HepG2 (cell line): ENCODE results near the gene TMEM129. TPM values are rescaled to one million over a fixed set of nuclear protein-coding genes. Genes with fewer than 3 reads are reported as not detected.

Source experiments
- ASH2L ChIP-seq: fragments of 300-600, 200-600 bp; sonication (generic); IDR thresholded peaks from 2 replicates; pipeline ENCODE4 v1.7.0; 2017; ENCODE audit warnings: low read depth, mild to moderate bottlenecking, moderate library complexity, mixed read lengths, low read length; ENCODE audit not compliant: insufficient read length
- ATRX ChIP-seq: sonication (generic); formaldehyde crosslinking; IDR thresholded peaks from 2 replicates; pipeline ENCODE4 v1.4.0; 2020; ENCODE audit warnings: missing genetic modification reagents, borderline replicate concordance
- CCDC6 ChIP-seq: sonication (generic); formaldehyde crosslinking; IDR thresholded peaks from 2 replicates; pipeline ENCODE4 v1.8.1; 2022; ENCODE audit warnings: mild to moderate bottlenecking, missing genetic modification reagents, moderate library complexity
- HMGXB4 ChIP-seq, 2 experiments: sonication (generic) in 1 of 2; formaldehyde crosslinking in 1 of 2; IDR thresholded peaks; 2 replicates each; pipeline versions ENCODE4 v1.4.0 to v1.6.1; 2018 to 2020; ENCODE audit warnings: missing genetic modification reagents in 2 of 2, borderline replicate concordance in 1 of 2, low read depth in 1 of 2, mild to moderate bottlenecking in 1 of 2, missing biosample characterization in 1 of 2
- MXD1 ChIP-seq: sonication (generic); formaldehyde crosslinking; IDR thresholded peaks from 2 replicates; pipeline ENCODE4 v1.4.0; 2020; ENCODE audit warnings: mild to moderate bottlenecking, missing genetic modification reagents
- MZF1 ChIP-seq: sonication (generic); formaldehyde crosslinking; IDR thresholded peaks from 2 replicates; pipeline ENCODE4 v1.8.1; 2023; ENCODE audit warnings: mild to moderate bottlenecking, missing genetic modification reagents, borderline replicate concordance
- NFKBIZ ChIP-seq: IDR thresholded peaks from 2 replicates; pipeline ENCODE4 v1.6.1; 2018; ENCODE audit warnings: missing genetic modification reagents, missing compliant biosample characterization
- SALL1 ChIP-seq: sonication (generic); formaldehyde crosslinking; IDR thresholded peaks from 2 replicates; pipeline ENCODE4 v1.8.0; 2022; ENCODE audit warnings: mild to moderate bottlenecking, missing genetic modification reagents
- SOX13 ChIP-seq, 3 experiments: fragments of 450-650 bp in 1 of 3; sonication (generic) in 1 of 3; formaldehyde crosslinking in 1 of 3; IDR thresholded peaks in 2 of 3; conservative IDR thresholded peaks in 1 of 3; 2 replicates each; pipeline versions ENCODE4 v1.5.0 to v1.6.1; 2016 to 2020; ENCODE audit warnings: antibody characterized with exemption in 1 of 3, mild to moderate bottlenecking in 1 of 3, missing compliant biosample characterization in 1 of 3, missing genetic modification reagents in 1 of 3, moderate library complexity in 1 of 3
- YEATS2 ChIP-seq: sonication (generic); formaldehyde crosslinking; IDR thresholded peaks from 2 replicates; pipeline ENCODE4 v1.4.0; 2020; ENCODE audit warnings: missing genetic modification reagents, borderline replicate concordance
- ZFY ChIP-seq: sonication (generic); formaldehyde crosslinking; IDR thresholded peaks from 2 replicates; pipeline ENCODE4 v1.4.0; 2020; ENCODE audit warnings: missing genetic modification reagents
- ZNF101 ChIP-seq: sonication (generic); formaldehyde crosslinking; IDR thresholded peaks from 2 replicates; pipeline ENCODE4 v1.4.0; 2020; ENCODE audit warnings: mild to moderate bottlenecking, low read depth, missing genetic modification reagents, borderline replicate concordance
- ZNF235 ChIP-seq: sonication (generic); formaldehyde crosslinking; IDR thresholded peaks from 2 replicates; pipeline ENCODE4 v1.8.1; 2023; ENCODE audit warnings: mild to moderate bottlenecking, missing genetic modification reagents, borderline replicate concordance
- ZNF280D ChIP-seq: sonication (generic); formaldehyde crosslinking; IDR thresholded peaks from 2 replicates; pipeline ENCODE4 v1.5.1; 2020; ENCODE audit warnings: mild to moderate bottlenecking, missing genetic modification reagents
- ZNF296 ChIP-seq: sonication (generic); formaldehyde crosslinking; conservative IDR thresholded peaks from 2 replicates; pipeline ENCODE4 v1.5.0; 2020; ENCODE audit warnings: mild to moderate bottlenecking, missing genetic modification reagents
- ZNF501 ChIP-seq: sonication (generic); formaldehyde crosslinking; IDR thresholded peaks from 2 replicates; pipeline ENCODE4 v1.5.1; 2020; ENCODE audit warnings: mild to moderate bottlenecking, moderate library complexity, missing genetic modification reagents
- ZNF724P ChIP-seq: sonication (generic); formaldehyde crosslinking; IDR thresholded peaks from 2 replicates; pipeline ENCODE4 v1.8.0; 2022; ENCODE audit warnings: missing genetic modification reagents, borderline replicate concordance
- ZNF766 ChIP-seq: sonication (generic); formaldehyde crosslinking; IDR thresholded peaks from 2 replicates; pipeline ENCODE4 v1.5.0; 2020; ENCODE audit warnings: missing genetic modification reagents, borderline replicate concordance
- ZNF782 ChIP-seq: sonication (generic); formaldehyde crosslinking; IDR thresholded peaks from 2 replicates; pipeline ENCODE4 v1.4.0; 2020; ENCODE audit warnings: missing genetic modification reagents, mild to moderate bottlenecking, borderline replicate concordance
- polyA plus RNA-seq, 8 experiments: library from polyadenylated mRNA; depleted of rRNA in 3 of 8; stranded (reverse) in 7 of 8; unstranded in 1 of 8; fragments of >200 nt; fragmentation: Illumina TruSeq in 4 of 8; extraction: Trizol in 4 of 8; gene quantifications; 2 replicates each; pipeline versions ENCODE4 v1.2.1 to v1.2.3, GENCODE V29; 2011 to 2016; ENCODE audit warnings: low read depth in 4 of 8, missing spikeins in 1 of 8, mixed read lengths in 1 of 8; ENCODE audit not compliant: insufficient read depth in 1 of 8
- total RNA-seq, 5 experiments: library from RNA; depleted of rRNA; stranded (reverse); fragments of >200 nt; fragmentation: Illumina TruSeq; extraction: Trizol; gene quantifications; 2 replicates each; pipeline ENCODE4 v1.2.3, GENCODE V29; 2016; ENCODE audit warnings: low read depth in 1 of 5
- TF ChIP-seq, protein P1 (sequence below): sonication (generic); formaldehyde crosslinking; IDR thresholded peaks from 2 replicates; pipeline ENCODE4 v1.4.0; 2020; ENCODE audit warnings: missing genetic modification reagents, borderline replicate concordance

Gene TMEM129
- total and polyA plus RNA-seq, 2 of the 13 experiments (the other 11 are each of a cell fraction or from before 2014, with no cell fraction given) = 19.0 to 25.8 TPM

DNA sequence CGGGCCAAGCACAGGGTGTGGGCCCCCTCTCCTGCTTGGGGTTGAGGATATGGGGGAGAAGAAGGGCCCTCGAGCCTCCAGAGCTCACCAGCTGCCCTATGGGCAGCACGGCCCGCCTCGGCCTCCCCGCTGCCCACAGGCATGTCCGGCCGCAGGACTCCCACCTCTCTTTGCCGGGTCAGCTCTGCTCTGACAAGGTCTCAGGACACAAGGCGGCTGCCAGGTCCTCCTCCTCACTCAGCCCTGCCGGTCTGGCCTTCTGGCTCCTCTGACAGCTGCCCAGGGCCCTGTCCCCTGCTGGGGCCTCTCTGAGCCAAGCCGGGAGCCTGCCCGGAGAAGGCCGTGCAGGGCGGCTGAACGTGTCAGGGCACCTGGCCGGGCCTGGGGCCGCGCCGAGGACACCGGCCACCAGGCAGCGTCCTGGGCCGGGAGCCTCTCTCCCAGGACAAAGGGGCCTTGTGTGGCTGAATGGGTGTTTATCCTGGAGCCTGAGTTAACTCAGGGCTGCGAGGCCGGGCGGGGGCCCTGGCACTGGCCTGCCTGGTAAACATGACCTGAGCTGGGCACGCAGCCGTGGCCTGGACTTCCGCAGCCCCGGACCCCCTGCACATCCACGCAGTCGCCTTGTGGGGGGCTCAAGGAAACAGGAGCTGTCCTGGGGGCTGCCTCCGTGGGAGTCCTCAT lies 25.9 kb upstream of the TMEM129 start (continued):
- TF ChIP-seq ZNF101 (CRISPR knock-in tag) (peak; percentile 81; the same call in 1 of the 2 replicates), MXD1 (peak; percentile 82), ZNF724P (CRISPR knock-in tag) (no peak), ZNF296 (CRISPR knock-in tag) (no peak; the same call in 1 of the 2 replicates), SALL1 (peak; percentile 63; the same call in 1 of the 2 replicates), NFKBIZ (0 out of 2 replicates have a peak, but pooled peaks have one; percentile 33), ZNF782 (CRISPR knock-in tag) (peak; percentile 60; the same call in 1 of the 2 replicates), CCDC6 (CRISPR knock-in tag) (peak; percentile 84; the same call in 1 of the 2 replicates), ZFY (CRISPR knock-in tag) (peak; percentile 97), YEATS2 (CRISPR knock-in tag) (peak; percentile 29; the same call in 1 of the 2 replicates), HMGXB4 (CRISPR knock-in tag; IDR thresholded peaks at IDR 0.05; ENCODE audit: borderline replicate concordance in 1 of 2, low read depth in 1 of 2) (peak; percentile 76 to 84), ZNF766 (peak; percentile 48; the same call in 1 of the 2 replicates), ASH2L (no peak), MZF1 (CRISPR knock-in tag) (no peak), ATRX (CRISPR knock-in tag) (no peak), ZNF235 (0 out of 2 replicates have a peak, but pooled peaks have one; percentile 23), ZNF280D (CRISPR knock-in tag) (peak; percentile 87; the same call in 1 of the 2 replicates), ZNF501 (CRISPR knock-in tag) (peak; percentile 17), SOX13 (IDR thresholded peaks at IDR 0.05) (no peak), SOX13 (CRISPR knock-in tag; conservative IDR thresholded peaks at IDR 0.05 in 1 of 2, IDR thresholded peaks at IDR 0.05 in 1 of 2) (peak in 1 of 2 experiments; percentile 47; a peak in 2 of 4 replicates)
- TF ChIP-seq, protein P1, sequence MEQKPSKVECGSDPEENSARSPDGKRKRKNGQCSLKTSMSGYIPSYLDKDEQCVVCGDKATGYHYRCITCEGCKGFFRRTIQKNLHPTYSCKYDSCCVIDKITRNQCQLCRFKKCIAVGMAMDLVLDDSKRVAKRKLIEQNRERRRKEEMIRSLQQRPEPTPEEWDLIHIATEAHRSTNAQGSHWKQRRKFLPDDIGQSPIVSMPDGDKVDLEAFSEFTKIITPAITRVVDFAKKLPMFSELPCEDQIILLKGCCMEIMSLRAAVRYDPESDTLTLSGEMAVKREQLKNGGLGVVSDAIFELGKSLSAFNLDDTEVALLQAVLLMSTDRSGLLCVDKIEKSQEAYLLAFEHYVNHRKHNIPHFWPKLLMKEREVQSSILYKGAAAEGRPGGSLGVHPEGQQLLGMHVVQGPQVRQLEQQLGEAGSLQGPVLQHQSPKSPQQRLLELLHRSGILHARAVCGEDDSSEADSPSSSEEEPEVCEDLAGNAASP (CRISPR knock-in tag) = no peak
